Mucosa of descending colon (tissue), 3 donors: ENCODE measurements around the gene GABRG3. TPM values are rescaled to one million over a fixed set of nuclear protein-coding genes. Genes with fewer than 3 reads are reported as not detected.

Experiments used
- ATAC-seq: fragments of 200-7000 bp; cut with Tn5 transposase; one replicate; pipeline ENCODE4 v1.9.1; 2020; ENCODE audit warnings: mild to moderate bottlenecking, moderate library complexity
- DNase-seq, 3 donors: peaks; one replicate each; pipeline ENCODE4 v3.0.0-alpha.2; 2020
- H3K36me3 ChIP-seq: fragments of 200-600 bp; one replicate; pipeline ENCODE4 v1.8.0; 2021; ENCODE audit warnings: low read depth, mild to moderate bottlenecking
- H3K4me1 ChIP-seq: fragments of 200-600 bp; one replicate; pipeline ENCODE4 v1.8.0; 2021; ENCODE audit warnings: low read depth, mild to moderate bottlenecking
- H3K4me3 ChIP-seq: fragments of 200-600 bp; one replicate; pipeline ENCODE4 v1.8.0; 2021; ENCODE audit warnings: mild to moderate bottlenecking
- H3K9me3 ChIP-seq: fragments of 200-600 bp; one replicate; pipeline ENCODE4 v1.8.0; 2021; ENCODE audit warnings: mild to moderate bottlenecking
- intact Hi-C, 2 donors: fragments of 100-400 bp; cut with DNase I in 1 of 2; cut with micrococcal nuclease in 1 of 2; formaldehyde crosslinking; loops; one replicate each; pipeline versions ENCODE4 v1.11.0 to v1.11.1; 2022; cut with DNase I, micrococcal nuclease
- total RNA-seq, 3 donors: library from RNA; stranded (reverse); fragmentation: NEBNext Ultra II Directional in 2 of 3; extraction: Animal tissue kit (Norgen Biotek cat#: 25700) in 2 of 3; gene quantifications; one replicate each; pipeline versions ENCODE4 v1.2.1 to v1.2.4, GENCODE V29; 2021 to 2023
- TF ChIP-seq, protein P1 (sequence below): fragments of 200-600 bp; IDR thresholded peaks from one replicate; pipeline ENCODE4 v1.8.0; 2022; ENCODE audit warnings: antibody characterized with exemption, mild to moderate bottlenecking
- donor health status: DM: no; HTN: no; CAD: no; lungs with moderate emphysema.
- donor health status: DM: no; HTN: no; CAD: no.
- donor health status: DM: no; HTN: yes; CAD: no.

The GABRG3 gene
- total RNA-seq, 3 donors from 2014 or later: 0.03 TPM; not detected in 2

DNA sequence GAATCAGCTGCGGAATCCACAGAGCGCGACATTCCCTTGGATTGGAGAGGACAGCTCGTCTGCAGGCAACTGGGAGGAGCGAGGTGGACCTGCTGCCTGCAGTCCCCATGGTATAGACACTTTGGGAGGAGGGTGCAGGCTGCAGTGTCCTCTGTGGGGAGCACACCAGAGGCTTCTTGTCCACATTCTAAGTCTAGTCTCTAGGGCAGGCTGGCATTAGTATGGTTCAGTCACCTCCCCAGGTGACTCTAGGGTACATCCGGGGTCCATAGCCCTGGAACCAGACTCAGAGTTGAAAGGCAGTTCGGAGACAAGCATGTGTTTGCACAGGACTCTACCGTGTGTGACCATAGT is 118.2 kb downstream of the GABRG3 start:
- no peaks in the 10 kb centered on the region for H3K4me1 ChIP-seq
- no peak for DNase-seq
- no peak for ATAC-seq
- H3K36me3 ChIP-seq: no peaks in the 10 kb centered on the region
- H3K4me3 ChIP-seq: no peak overlapping the region
- TF ChIP-seq, protein P1, sequence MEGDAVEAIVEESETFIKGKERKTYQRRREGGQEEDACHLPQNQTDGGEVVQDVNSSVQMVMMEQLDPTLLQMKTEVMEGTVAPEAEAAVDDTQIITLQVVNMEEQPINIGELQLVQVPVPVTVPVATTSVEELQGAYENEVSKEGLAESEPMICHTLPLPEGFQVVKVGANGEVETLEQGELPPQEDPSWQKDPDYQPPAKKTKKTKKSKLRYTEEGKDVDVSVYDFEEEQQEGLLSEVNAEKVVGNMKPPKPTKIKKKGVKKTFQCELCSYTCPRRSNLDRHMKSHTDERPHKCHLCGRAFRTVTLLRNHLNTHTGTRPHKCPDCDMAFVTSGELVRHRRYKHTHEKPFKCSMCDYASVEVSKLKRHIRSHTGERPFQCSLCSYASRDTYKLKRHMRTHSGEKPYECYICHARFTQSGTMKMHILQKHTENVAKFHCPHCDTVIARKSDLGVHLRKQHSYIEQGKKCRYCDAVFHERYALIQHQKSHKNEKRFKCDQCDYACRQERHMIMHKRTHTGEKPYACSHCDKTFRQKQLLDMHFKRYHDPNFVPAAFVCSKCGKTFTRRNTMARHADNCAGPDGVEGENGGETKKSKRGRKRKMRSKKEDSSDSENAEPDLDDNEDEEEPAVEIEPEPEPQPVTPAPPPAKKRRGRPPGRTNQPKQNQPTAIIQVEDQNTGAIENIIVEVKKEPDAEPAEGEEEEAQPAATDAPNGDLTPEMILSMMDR: no peak
- intact Hi-C loops: no loop called here
- peaks cover 46% of the 10 kb centered on the region for H3K9me3 ChIP-seq

DNA sequence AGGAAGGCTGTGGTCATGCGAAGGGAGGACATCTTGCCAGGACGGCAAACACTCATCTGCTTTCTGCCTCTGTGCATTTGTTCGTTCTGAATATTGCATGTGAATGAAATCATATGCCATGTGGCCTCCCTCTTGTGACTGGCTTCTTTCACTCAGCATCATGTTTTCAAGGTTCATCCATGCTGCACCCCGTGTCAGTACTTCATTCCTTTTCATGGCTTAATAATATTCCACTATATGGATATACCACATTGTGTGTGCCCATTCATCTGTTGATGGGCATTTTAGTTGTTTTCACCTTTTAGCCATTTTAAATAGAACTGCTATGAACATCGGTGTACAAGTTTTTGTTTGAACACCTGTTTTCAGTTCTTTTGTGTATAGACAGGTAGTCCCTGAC is 118.7 kb downstream of the GABRG3 start:
- Histone ChIP-seq H3K36me3 (no peaks in the 10 kb centered on the region), H3K4me3 (no peak overlapping the region), H3K9me3 (peaks cover 44% of the 10 kb centered on the region), H3K4me1 (no peaks in the 10 kb centered on the region)
- ATAC-seq (no peak), DNase-seq (no peak)
- TF ChIP-seq, protein P1: no peak
- intact Hi-C loops: no loop called here

GRCh38 chr15:27091270-27091940 is 120.4 kb downstream of the GABRG3 start:
- no peak for ATAC-seq
- TF ChIP-seq, protein P1: no peak
- H3K36me3 ChIP-seq: no peaks in the 10 kb centered on the region
- no peaks in the 10 kb centered on the region for H3K4me1 ChIP-seq
- peaks cover 49% of the 10 kb centered on the region for H3K9me3 ChIP-seq
- intact Hi-C loops: no loop called here
- DNase-seq: no peak
- no peak overlapping the region for H3K4me3 ChIP-seq

- Histone ChIP-seq H3K36me3 (no peaks in the 10 kb centered on the region), H3K9me3 (peaks cover 46% of the 10 kb centered on the region), H3K4me3 (no peak overlapping the region), H3K4me1 (no peaks in the 10 kb centered on the region)
- TF ChIP-seq, protein P1: no peak
- DNase-seq (no peak), ATAC-seq (no peak)
- intact Hi-C loops: no loop called here
Measured at GRCh38 chr15:27092390-27092789, 121.4 kb downstream of the GABRG3 start.

DNA sequence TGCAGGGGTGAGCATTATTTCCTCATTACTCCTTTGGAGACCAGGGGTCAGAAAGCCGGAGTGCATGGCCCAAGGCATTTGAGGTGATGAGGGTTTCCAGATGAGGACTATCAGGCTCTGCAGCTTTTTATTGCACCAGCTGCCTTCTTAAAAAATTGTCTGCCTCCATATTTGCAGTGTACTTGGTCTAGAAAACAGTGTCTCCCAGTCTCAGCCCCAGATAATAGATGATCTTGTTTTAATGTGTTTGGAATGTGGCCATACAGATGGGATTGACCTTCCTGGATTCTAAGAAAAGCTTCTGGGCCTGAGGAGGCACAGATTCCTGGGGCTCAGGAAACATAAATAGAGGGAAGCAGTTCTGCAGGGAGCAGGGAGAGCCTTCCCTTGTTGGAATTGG is 123.3 kb downstream of the GABRG3 start:
- intact Hi-C loops: no loop called here
- peaks cover 42% of the 10 kb centered on the region for H3K9me3 ChIP-seq
- ATAC-seq (no peak), DNase-seq (no peak)
- TF ChIP-seq, protein P1: no peak
- H3K36me3 ChIP-seq: no peaks in the 10 kb centered on the region
- H3K4me3 ChIP-seq: no peak overlapping the region
- no peaks in the 10 kb centered on the region for H3K4me1 ChIP-seq
